ENCODE results near the gene ATG7.

ATG7 gene

GRCh38 chr3:11559816-11560633 is 287.8 kb downstream of the ATG7 start:
- no peaks in the 10 kb centered on the region for H3F3A ChIP-seq (ENCODE audit: control insufficient read depth, insufficient read depth)
- TF ChIP-seq EZH2phosphoT487 (IDR thresholded peaks at IDR 0.05; ENCODE audit: borderline replicate concordance, low read length) = no peak
- TF ChIP-seq, protein P1, sequence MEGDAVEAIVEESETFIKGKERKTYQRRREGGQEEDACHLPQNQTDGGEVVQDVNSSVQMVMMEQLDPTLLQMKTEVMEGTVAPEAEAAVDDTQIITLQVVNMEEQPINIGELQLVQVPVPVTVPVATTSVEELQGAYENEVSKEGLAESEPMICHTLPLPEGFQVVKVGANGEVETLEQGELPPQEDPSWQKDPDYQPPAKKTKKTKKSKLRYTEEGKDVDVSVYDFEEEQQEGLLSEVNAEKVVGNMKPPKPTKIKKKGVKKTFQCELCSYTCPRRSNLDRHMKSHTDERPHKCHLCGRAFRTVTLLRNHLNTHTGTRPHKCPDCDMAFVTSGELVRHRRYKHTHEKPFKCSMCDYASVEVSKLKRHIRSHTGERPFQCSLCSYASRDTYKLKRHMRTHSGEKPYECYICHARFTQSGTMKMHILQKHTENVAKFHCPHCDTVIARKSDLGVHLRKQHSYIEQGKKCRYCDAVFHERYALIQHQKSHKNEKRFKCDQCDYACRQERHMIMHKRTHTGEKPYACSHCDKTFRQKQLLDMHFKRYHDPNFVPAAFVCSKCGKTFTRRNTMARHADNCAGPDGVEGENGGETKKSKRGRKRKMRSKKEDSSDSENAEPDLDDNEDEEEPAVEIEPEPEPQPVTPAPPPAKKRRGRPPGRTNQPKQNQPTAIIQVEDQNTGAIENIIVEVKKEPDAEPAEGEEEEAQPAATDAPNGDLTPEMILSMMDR (IDR thresholded peaks at IDR 0.05; ENCODE audit: low read depth, low read length, poor library complexity, severe bottlenecking) = no peak
- peaks cover 93% of the 10 kb centered on the region for H3K36me3 ChIP-seq (ENCODE audit: control insufficient read depth, low read length)
- no peaks in the 10 kb centered on the region for H3K9me2 ChIP-seq (replicated peaks; ENCODE audit: control insufficient read depth, low read length)
- 0 out of 2 replicates have a peak, but pooled peaks cover 10% of the 10 kb centered on the region for H4K20me1 ChIP-seq (ENCODE audit: control insufficient read depth, insufficient read depth, low read depth, low read length)
- H3K4me3 ChIP-seq (ENCODE audit: low read length) = no peak overlapping the region
- H3K27me3 ChIP-seq (ENCODE audit: control insufficient read depth, low read length) = no peaks in the 10 kb centered on the region
- no peak overlapping the region for H3K27ac ChIP-seq (ENCODE audit: low read depth, low read length)
- H3K79me2 ChIP-seq (ENCODE audit: control insufficient read depth, low read length) = peaks cover 62% of the 10 kb centered on the region
- H3K4me1 ChIP-seq (ENCODE audit: control insufficient read depth, low read length) = peaks cover 17% of the 10 kb centered on the region; the same call in 1 of the 2 replicates
- no peaks in the 10 kb centered on the region for H3K9me3 ChIP-seq (ENCODE audit: control insufficient read depth, insufficient read depth, low read length)
- no peak overlapping the region for H3K4me2 ChIP-seq (ENCODE audit: low read length)

DNA sequence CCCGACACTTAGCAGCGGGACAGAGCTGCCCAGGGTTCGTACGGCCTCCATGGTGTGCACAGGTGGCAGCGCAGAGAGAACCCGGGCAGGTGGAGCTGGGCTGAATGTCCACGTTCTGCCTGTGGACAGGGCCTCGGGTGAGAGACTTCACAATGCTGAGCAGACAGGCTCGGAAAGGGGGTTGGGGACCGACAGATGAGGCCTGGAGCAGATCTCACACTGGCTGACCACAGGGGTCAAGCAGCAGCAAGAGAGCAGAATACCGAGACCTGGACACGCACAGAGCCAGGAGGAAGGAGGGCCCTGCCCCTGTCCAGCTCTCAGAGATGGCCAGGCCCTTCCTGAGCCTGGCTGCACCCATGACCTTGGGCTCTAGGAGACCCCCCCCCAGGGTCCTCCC is 288.5 kb downstream of the ATG7 start:
- Histone ChIP-seq H3K4me3 (ENCODE audit: low read length) (no peak overlapping the region), H4K20me1 (ENCODE audit: control insufficient read depth, insufficient read depth, low read depth, low read length) (0 out of 2 replicates have a peak, but pooled peaks cover 10% of the 10 kb centered on the region), H3K27ac (ENCODE audit: low read depth, low read length) (no peak overlapping the region), H3F3A (ENCODE audit: control insufficient read depth, insufficient read depth) (no peaks in the 10 kb centered on the region), H3K79me2 (ENCODE audit: control insufficient read depth, low read length) (peaks cover 70% of the 10 kb centered on the region), H3K9me2 (replicated peaks; ENCODE audit: control insufficient read depth, low read length) (no peaks in the 10 kb centered on the region), H3K36me3 (ENCODE audit: control insufficient read depth, low read length) (peaks cover 93% of the 10 kb centered on the region), H3K9me3 (ENCODE audit: control insufficient read depth, insufficient read depth, low read length) (no peaks in the 10 kb centered on the region), H3K27me3 (ENCODE audit: control insufficient read depth, low read length) (no peaks in the 10 kb centered on the region), H3K4me1 (ENCODE audit: control insufficient read depth, low read length) (peaks cover 17% of the 10 kb centered on the region; the same call in 1 of the 2 replicates), H3K4me2 (ENCODE audit: low read length) (no peak overlapping the region)
- TF ChIP-seq, protein P1 (IDR thresholded peaks at IDR 0.05; ENCODE audit: low read depth, low read length, poor library complexity, severe bottlenecking) = no peak
- TF ChIP-seq EZH2phosphoT487 (IDR thresholded peaks at IDR 0.05; ENCODE audit: borderline replicate concordance, low read length) = no peak

DNA sequence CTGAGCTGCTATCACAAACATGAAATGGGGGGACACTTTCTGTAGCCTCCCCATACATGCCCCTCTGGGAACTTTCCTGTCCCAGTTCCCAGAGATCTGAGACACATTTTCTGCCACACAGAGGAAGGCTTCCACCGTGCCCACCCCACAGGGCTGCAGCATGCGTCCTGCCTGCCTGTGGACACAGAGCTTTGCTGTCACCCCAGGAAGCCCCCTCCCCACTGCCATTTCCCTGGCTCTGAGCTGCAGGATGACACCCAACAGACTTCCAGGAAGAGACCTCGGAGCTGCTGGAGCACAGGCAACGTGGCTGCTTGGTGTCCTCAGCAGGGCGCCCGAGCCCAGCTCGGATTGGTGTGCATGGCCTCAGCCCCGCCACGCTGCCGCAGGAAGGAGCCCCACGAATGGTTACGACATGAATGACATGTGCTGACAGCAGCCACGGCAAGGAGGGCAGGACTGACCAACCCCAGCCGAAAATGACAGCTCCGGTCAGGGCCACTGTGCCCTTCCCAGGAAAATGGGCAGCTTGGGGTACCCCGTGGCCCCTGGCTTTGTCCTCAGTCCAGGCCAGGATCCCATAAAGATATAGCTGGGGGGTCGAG is 290.2 kb downstream of the ATG7 start:
- no peaks in the 10 kb centered on the region for H3K27me3 ChIP-seq (ENCODE audit: control insufficient read depth, low read length)
- H3K79me2 ChIP-seq (ENCODE audit: control insufficient read depth, low read length) = peaks cover 73% of the 10 kb centered on the region
- H3K4me2 ChIP-seq (ENCODE audit: low read length) = no peak overlapping the region
- peaks cover 13% of the 10 kb centered on the region; the same call in 1 of the 2 replicates for H3K4me1 ChIP-seq (ENCODE audit: control insufficient read depth, low read length)
- no peak overlapping the region for H3K27ac ChIP-seq (ENCODE audit: low read depth, low read length)
- no peak overlapping the region for H3K4me3 ChIP-seq (ENCODE audit: low read length)
- no peaks in the 10 kb centered on the region for H3K9me3 ChIP-seq (ENCODE audit: control insufficient read depth, insufficient read depth, low read length)
- H4K20me1 ChIP-seq (ENCODE audit: control insufficient read depth, insufficient read depth, low read depth, low read length) = peaks cover 10% of the 10 kb centered on the region; the same call in 1 of the 2 replicates
- peaks cover 93% of the 10 kb centered on the region for H3K36me3 ChIP-seq (ENCODE audit: control insufficient read depth, low read length)
- no peaks in the 10 kb centered on the region for H3K9me2 ChIP-seq (replicated peaks; ENCODE audit: control insufficient read depth, low read length)
- TF ChIP-seq EZH2phosphoT487 (IDR thresholded peaks at IDR 0.05; ENCODE audit: borderline replicate concordance, low read length) = no peak
- TF ChIP-seq, protein P1 (IDR thresholded peaks at IDR 0.05; ENCODE audit: low read depth, low read length, poor library complexity, severe bottlenecking) = no peak
- H3F3A ChIP-seq (ENCODE audit: control insufficient read depth, insufficient read depth) = no peaks in the 10 kb centered on the region

Data from DOHH2 (cell line).